Skeletal muscle tissue (tissue), 4 donors: Measurements from ENCODE around the gene CA9. TPM values are rescaled to one million over a fixed set of nuclear protein-coding genes. Genes with fewer than 3 reads are reported as not detected.

ENCODE experiments used
- H3K27ac ChIP-seq: one replicate; pipeline ENCODE4 v1.7.0; 2013; ENCODE audit warnings: mild to moderate bottlenecking, low read depth, low read length, inconsistent platforms
- H3K27me3 ChIP-seq, 3 donors: one replicate each; pipeline ENCODE4 v1.7.0; 2013; ENCODE audit warnings: low read length in 3 of 3; ENCODE audit not compliant: control insufficient read depth in 3 of 3, insufficient read depth in 3 of 3
- H3K36me3 ChIP-seq, 3 donors: one replicate each; pipeline ENCODE4 v1.7.0; 2013; ENCODE audit warnings: low read length in 3 of 3; ENCODE audit not compliant: control insufficient read depth in 3 of 3, insufficient read depth in 3 of 3
- H3K4me1 ChIP-seq, 3 donors: one replicate each; pipeline ENCODE4 v1.7.0; 2013; ENCODE audit warnings: low read length in 3 of 3, mild to moderate bottlenecking in 3 of 3; ENCODE audit not compliant: control insufficient read depth in 3 of 3, insufficient read depth in 3 of 3
- H3K4me3 ChIP-seq, 3 donors: one replicate each; pipeline ENCODE4 v1.7.0; 2013; ENCODE audit warnings: low read length in 3 of 3
- H3K9ac ChIP-seq, 3 donors: one replicate each; pipeline ENCODE4 v1.7.0; 2013; ENCODE audit warnings: low read length in 3 of 3, mild to moderate bottlenecking in 3 of 3, moderate library complexity in 2 of 3, low read depth in 1 of 3
- H3K9me3 ChIP-seq, 3 donors: one replicate each; pipeline ENCODE4 v1.7.0; 2013; ENCODE audit warnings: low read length in 3 of 3; ENCODE audit not compliant: control insufficient read depth in 3 of 3
- total RNA-seq: library from RNA; depleted of rRNA; stranded (reverse); fragments of >200 nt; gene quantifications from one replicate; pipeline ENCODE4 v1.2.3, GENCODE V29; 2014
- donor health status: Osteomylitis.

Gene CA9
- total RNA-seq, 1 donor from 2014 or later = under 0.01 TPM

DNA sequence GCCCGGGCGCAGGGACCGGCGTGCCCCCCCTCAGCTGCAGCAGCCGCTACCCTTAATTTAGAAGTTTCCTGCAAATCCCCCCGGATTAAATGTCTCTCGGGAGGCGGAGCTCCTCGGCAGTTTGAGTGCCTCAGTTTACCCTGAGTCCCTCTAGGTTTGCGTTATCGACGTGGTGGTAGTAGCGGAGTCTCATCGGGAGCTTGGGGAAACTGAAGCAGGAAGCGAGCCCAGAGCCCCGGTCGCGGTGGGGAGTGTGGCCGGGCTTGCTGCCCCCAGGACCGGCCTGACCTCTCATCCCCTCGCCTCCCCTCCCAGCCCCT is 16.5 kb downstream of the CA9 start:
- H3K9ac ChIP-seq = peak overlapping the region; percentile 85 to 100 (median 100)
- H3K4me3 ChIP-seq = peak overlapping the region; percentile 84 to 98 (median 96)
- H3K36me3 ChIP-seq = peaks cover 21 to 34% (median 26%) of the 10 kb centered on the region in 3 donors
- no peaks in the 10 kb centered on the region for H3K27me3 ChIP-seq
- peak overlapping the region; percentile 98 for H3K27ac ChIP-seq
- no peaks in the 10 kb centered on the region for H3K9me3 ChIP-seq
- peaks cover 25 to 48% (median 26%) of the 10 kb centered on the region in 3 donors for H3K4me1 ChIP-seq

DNA sequence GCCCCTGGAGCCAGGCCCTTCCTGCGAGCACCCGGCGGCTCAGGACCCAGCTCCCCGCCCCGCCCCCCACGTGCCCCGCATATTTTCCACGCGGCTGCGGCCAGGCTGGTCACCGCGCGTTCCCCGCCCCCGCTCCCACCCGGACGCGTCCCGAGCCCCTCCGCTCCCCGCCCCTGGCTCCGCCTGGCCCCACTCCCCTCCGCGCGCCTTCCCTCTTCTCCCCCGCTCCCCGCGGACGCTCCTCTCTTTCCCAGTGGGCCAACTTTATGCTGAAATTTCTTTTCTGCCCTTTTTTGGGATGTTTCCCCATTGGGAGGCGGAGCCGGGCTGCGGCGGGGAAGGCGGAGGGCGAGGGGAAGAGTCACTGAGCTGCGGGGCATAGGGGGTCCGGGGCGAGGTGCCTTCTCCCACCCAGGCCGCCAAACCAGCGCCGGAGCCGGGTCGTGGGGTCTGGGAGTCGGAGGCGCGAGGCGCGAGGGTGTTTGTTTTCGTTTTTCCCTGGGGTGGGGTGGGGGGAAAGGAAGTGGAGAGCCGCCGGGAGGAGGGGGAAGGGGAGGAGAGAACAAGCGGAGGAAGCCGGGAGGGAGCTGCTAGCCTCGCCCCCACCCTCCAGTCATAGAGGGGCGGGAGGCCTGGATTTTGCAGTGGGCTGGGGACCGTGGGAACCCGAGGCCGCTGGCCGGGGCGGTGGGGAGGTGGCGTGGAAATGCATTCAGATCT is 17.0 kb downstream of the CA9 start:
- Histone ChIP-seq H3K27ac (peak overlapping the region; percentile 98), H3K4me3 (peak overlapping the region; percentile 84 to 98 (median 96)), H3K36me3 (peaks cover 15 to 31% (median 21%) of the 10 kb centered on the region in 3 donors), H3K9me3 (no peaks in the 10 kb centered on the region), H3K27me3 (no peaks in the 10 kb centered on the region), H3K9ac (peak overlapping the region; percentile 85 to 100 (median 100)), H3K4me1 (peaks cover 20 to 43% (median 20%) of the 10 kb centered on the region in 3 donors)

DNA sequence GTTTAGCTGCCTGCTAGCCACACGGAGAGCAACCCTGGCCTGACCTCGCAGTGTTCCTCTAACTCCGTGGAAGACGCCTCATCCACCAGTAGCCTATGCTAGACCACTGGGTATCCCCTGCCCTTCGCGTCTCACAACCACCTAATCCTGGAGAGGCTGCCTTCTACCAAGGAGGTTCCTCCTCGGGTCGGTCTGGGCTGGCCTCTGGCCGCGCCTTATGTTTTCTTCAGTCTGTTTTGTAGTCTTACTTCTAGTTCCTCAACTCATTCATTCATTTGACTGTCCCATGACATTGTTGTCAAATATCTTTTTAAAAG is 17.6 kb downstream of the CA9 start:
- H3K27ac ChIP-seq = peak overlapping the region; percentile 98
- H3K4me1 ChIP-seq = peaks cover 16 to 41% (median 20%) of the 10 kb centered on the region in 3 donors
- H3K4me3 ChIP-seq = peak overlapping the region; percentile 67 to 98 (median 80)
- H3K36me3 ChIP-seq = peaks cover 16 to 31% (median 18%) of the 10 kb centered on the region in 3 donors
- no peaks in the 10 kb centered on the region for H3K9me3 ChIP-seq
- no peaks in the 10 kb centered on the region for H3K27me3 ChIP-seq
- H3K9ac ChIP-seq = peak overlapping the region; percentile 76 to 100 (median 96)

DNA sequence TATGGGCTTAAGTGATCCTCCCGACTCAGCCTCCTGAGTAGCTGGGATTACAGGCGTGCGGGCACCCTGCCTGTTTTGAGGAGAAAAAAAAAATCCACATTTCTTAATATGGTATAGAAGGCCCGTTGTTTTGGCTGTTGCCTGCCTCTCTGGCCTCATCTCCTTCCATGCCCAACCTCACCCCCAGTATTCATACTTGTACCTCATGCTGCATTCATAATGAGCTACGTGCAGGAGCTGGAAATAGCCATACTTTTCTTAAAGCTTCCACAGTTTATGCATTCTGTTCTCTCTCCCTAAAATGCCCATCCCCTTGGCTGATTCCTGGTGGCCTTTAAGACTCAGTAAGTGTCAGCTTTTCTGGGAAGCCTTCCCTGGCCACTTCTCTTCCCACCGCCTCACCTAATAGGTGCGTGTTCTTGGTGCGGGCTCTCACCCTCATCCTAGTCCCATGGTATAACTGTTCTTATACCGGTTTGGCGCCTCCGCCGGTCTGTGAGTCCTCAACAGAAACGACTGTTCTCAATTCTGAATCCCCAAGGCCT is 18.1 kb downstream of the CA9 start:
- no peaks in the 10 kb centered on the region for H3K27me3 ChIP-seq
- H3K4me1 ChIP-seq = peaks cover 18 to 41% (median 20%) of the 10 kb centered on the region in 3 donors
- peak overlapping the region in 2 of 3 donors; percentile 96 to 100 for H3K9ac ChIP-seq
- peak overlapping the region; percentile 98 for H3K27ac ChIP-seq
- no peaks in the 10 kb centered on the region for H3K9me3 ChIP-seq
- peak overlapping the region in 1 of 3 donors; percentile 80 for H3K4me3 ChIP-seq
- peaks cover 18 to 27% (median 20%) of the 10 kb centered on the region in 3 donors for H3K36me3 ChIP-seq

DNA sequence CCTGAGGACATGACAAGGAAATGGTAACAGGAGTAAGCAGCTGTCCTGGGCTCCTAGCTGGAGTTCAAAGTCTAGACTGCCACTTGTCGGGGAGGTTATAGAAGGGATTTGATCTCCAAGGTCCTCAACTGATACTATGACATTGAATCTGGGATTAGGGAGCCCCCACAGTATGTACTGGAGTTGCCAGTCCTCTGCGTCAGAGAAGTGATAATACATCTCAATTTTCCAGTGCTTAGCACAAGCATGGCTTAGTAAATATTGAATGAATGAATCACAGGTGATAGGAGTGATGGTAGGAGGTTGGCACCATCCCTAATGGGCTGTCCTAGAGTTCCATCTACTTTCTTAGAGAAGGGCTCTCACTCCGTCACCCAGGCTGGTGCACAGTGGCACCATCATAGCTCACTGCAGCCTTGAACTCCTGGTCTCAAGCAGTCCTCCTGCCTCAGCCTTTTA is 22.2 kb downstream of the CA9 start:
- Histone ChIP-seq H3K9me3 (no peaks in the 10 kb centered on the region), H3K27ac (no peak overlapping the region), H3K36me3 (peaks cover 41 to 51% (median 45%) of the 10 kb centered on the region in 3 donors), H3K9ac (no peak overlapping the region), H3K4me3 (no peak overlapping the region), H3K27me3 (no peaks in the 10 kb centered on the region), H3K4me1 (peaks cover 11 to 18% (median 12%) of the 10 kb centered on the region in 3 donors)

DNA sequence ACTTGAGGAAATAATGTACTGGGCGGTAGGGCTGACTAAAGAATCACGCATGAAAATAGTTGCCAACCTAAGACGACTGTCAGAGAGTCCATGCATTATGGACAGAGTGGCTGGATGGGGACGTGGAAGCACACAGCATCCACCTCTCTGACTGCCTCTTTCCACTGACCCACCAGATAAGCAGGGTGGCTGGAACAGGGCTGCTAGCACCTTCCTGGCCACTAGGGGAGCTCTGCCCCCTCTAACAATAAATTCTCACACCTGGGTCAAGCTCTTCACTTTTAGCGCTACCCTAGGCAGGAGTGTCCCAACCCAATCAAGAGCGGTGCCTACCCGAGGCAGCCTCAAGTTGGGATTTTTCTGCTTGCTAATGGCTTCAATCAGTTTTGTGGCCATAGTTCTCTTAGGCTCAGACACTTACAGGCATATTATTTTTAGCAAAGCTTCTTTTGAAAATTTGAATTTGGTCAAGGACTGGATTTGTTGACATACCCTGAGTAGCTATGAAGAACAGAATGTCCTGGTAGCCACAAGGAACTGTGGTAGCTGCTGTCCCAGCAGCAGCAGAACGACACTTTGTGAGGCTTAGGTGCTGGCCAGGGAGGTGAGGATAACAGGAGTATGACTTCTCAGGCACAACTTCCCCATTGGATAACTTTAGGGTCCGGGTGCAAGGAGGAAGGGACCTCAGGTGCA is 22.9 kb downstream of the CA9 start:
- peaks cover 48 to 58% (median 52%) of the 10 kb centered on the region in 3 donors for H3K36me3 ChIP-seq
- H3K9me3 ChIP-seq = no peaks in the 10 kb centered on the region
- no peak overlapping the region for H3K27ac ChIP-seq
- H3K4me3 ChIP-seq = no peak overlapping the region
- H3K27me3 ChIP-seq = no peaks in the 10 kb centered on the region
- H3K4me1 ChIP-seq = peaks cover 6 to 14% (median 9%) of the 10 kb centered on the region in 3 donors
- peak overlapping the region in 1 of 3 donors; percentile 25 for H3K9ac ChIP-seq

DNA sequence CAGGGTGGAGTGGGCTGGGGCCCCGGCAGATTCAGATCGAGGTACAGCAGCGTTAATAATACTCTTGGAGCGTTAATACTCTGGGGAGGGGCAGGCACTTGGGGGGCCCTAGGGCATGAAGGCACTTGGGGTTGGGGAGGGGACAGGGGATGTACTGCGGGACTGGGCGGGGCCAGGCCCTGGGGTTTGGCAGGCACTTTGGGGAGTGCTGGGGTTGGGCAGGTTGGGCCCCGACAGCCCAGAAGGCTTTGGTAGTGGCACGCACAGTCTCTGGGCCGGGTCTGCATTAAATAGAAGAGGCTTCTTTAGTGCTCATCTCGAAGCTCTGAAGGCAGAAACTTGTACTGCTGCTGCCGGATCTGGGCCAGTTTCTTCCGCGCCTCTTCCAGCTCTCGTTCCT is 23.8 kb downstream of the CA9 start:
- H3K36me3 ChIP-seq = peaks cover 55 to 66% (median 57%) of the 10 kb centered on the region in 3 donors
- no peak overlapping the region for H3K27ac ChIP-seq

DNA sequence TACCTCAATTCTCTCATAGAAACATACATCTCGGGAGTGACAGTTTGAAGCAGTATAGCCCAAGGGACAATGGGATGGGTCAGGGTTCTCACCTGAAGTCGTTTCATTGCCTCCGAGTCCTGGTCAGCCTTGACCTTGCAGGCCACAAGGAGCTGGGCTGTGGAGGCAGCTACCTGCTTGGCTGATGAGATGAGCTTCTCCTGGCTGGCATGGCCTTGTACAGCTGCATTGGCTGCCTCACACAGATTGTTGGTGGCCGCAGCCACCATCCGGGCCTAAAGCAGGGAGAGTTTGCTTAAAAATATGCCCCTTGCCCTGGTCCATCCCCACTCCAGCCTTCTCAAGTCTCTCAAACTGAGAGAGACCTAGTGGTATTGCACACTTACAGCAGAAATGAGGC is 24.5 kb downstream of the CA9 start:
- Histone ChIP-seq H3K9ac (no peak overlapping the region), H3K36me3 (peaks cover 62 to 73% (median 64%) of the 10 kb centered on the region in 3 donors), H3K4me1 (peaks cover 4 to 10% (median 9%) of the 10 kb centered on the region in 3 donors), H3K27me3 (no peaks in the 10 kb centered on the region), H3K9me3 (no peaks in the 10 kb centered on the region), H3K27ac (no peak overlapping the region), H3K4me3 (no peak overlapping the region)

More for the DNA sequence above, 23.8 kb downstream of the CA9 start:
- no peak overlapping the region for H3K9ac ChIP-seq
- H3K4me1 ChIP-seq = peaks cover 4 to 10% (median 9%) of the 10 kb centered on the region in 3 donors
- no peak overlapping the region for H3K4me3 ChIP-seq
- H3K9me3 ChIP-seq = no peaks in the 10 kb centered on the region
- no peaks in the 10 kb centered on the region for H3K27me3 ChIP-seq

DNA sequence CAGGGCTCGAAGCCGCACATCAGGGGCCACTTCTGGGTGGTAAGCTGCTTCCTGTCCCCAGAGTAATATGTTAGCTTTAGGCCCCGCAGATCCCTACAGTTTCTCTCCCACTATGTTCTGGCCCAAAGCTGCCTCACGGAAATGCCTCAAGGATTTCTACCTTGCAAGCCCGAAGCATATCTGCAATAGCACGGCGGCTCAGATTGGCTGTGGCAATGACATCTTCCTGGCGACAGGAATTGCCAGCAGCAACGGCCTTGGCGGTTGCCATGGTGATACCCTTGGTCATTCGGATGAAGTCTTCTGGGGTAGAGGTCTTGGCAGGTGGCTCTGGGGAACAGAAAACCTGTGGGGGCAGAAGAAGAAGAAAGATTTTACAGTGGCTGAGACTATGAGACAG is 26.3 kb downstream of the CA9 start:
- Histone ChIP-seq H3K27ac (no peak overlapping the region), H3K27me3 (no peaks in the 10 kb centered on the region), H3K9ac (no peak overlapping the region), H3K36me3 (peaks cover 80 to 91% (median 82%) of the 10 kb centered on the region in 3 donors), H3K4me3 (no peak overlapping the region), H3K4me1 (peaks cover 4 to 10% (median 9%) of the 10 kb centered on the region in 3 donors), H3K9me3 (no peaks in the 10 kb centered on the region)

DNA sequence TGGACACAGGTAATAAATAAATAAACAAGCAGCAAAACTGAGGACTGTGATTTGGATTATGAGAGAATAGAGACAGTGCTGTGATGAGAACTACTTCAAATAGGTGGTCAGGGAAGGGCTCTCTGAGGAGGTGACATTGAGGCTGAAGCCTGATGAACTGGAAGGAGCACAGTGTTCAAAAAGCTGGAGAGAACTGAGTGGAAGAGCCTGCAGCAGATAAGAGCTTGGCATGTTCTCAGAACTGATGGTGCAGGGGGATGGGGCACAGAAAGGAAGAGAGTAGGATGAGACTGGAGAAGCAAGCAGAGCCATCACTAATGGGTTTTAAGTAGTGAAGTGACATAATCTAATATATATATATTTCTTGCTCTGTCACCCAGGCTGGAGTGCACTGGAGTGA is 27.2 kb downstream of the CA9 start:
- Histone ChIP-seq H3K4me1 (peaks cover 4 to 10% (median 8%) of the 10 kb centered on the region in 3 donors), H3K9me3 (no peaks in the 10 kb centered on the region), H3K36me3 (peaks cover 89 to 99% (median 89%) of the 10 kb centered on the region in 3 donors)

More for the DNA sequence above, 27.2 kb downstream of the CA9 start:
- H3K27ac ChIP-seq = no peak overlapping the region
- no peak overlapping the region for H3K4me3 ChIP-seq
- H3K9ac ChIP-seq = no peak overlapping the region
- no peaks in the 10 kb centered on the region for H3K27me3 ChIP-seq
